HG03039 (cell line): ENCODE results near the gene PSMD3.
A peak's percentile ranks its signal among the peaks of the same experiment; 100 is the strongest.
"Not testable (repeated sequence)": the region's sequence is repeated elsewhere in the genome, so short reads cannot be mapped to it uniquely, and the experiment has no call there.

Experiments used
- ATAC-seq: cut with Tn5 transposase; IDR thresholded peaks from one replicate; pipeline ENCODE4 v1.9.1; 2021; ENCODE audit warnings: mild to moderate bottlenecking, moderate library complexity; ENCODE audit not compliant: unreplicated experiment

The PSMD3 gene

DNA sequence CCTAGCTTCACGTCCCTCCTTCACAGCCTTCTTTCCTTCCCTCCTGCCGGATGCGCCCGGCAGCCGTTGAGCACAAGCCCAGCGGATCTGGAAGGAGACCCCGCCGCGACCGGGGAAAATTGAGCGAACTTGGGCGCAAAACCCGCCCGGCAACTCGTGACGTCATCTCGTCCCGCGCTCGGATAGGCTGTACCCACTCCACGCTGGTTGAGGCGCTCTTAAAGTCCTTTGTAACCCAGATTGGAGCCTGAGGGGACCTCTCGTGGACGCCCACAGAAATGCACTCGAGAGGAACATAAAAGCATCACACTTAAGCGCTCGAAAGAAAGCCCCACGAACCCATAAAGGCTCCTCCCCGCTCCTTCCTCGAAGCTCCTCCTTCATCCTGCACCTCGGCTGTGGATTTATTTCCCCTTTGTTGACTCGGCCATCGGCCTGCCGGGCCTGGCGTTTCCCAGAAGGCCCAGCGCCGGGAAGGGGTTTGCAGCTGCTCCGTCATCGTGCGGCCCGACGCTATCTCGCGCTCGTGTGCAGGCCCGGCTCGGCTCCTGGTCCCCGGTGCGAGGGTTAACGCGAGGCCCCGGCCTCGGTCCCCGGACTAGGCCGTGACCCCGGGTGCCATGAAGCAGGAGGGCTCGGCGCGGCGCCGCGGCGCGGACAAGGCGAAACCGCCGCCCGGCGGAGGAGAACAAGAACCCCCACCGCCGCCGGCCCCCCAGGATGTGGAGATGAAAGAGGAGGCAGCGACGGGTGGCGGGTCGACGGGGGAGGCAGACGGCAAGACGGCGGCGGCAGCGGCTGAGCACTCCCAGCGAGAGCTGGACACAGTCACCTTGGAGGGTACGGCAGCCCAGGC lies at the start of gene PSMD3:
TSS of gene PSMD3 (plus strand) at position 457 of the 856 bp plus-strand sequence. CDS start at position 621, 164 bp downstream.
- ATAC-seq, result peak; percentile 88

- no peak for ATAC-seq
Measured at GRCh38 chr17:39933912-39934311, 46.7 kb upstream of the PSMD3 start.

- no peak for ATAC-seq
Measured at GRCh38 chr17:39934324-39934723, 46.3 kb upstream of the PSMD3 start.

GRCh38 chr17:39935909-39936308 lies 44.7 kb upstream of the PSMD3 start:
- ATAC-seq, result no peak

GRCh38 chr17:39937447-39937846 lies 43.2 kb upstream of the PSMD3 start:
- no peak for ATAC-seq

- ATAC-seq, result no peak
Measured at GRCh38 chr17:39938140-39938869, 42.3 kb upstream of the PSMD3 start.

- ATAC-seq, result no peak
Measured at GRCh38 chr17:39939106-39939505, 41.5 kb upstream of the PSMD3 start.

DNA sequence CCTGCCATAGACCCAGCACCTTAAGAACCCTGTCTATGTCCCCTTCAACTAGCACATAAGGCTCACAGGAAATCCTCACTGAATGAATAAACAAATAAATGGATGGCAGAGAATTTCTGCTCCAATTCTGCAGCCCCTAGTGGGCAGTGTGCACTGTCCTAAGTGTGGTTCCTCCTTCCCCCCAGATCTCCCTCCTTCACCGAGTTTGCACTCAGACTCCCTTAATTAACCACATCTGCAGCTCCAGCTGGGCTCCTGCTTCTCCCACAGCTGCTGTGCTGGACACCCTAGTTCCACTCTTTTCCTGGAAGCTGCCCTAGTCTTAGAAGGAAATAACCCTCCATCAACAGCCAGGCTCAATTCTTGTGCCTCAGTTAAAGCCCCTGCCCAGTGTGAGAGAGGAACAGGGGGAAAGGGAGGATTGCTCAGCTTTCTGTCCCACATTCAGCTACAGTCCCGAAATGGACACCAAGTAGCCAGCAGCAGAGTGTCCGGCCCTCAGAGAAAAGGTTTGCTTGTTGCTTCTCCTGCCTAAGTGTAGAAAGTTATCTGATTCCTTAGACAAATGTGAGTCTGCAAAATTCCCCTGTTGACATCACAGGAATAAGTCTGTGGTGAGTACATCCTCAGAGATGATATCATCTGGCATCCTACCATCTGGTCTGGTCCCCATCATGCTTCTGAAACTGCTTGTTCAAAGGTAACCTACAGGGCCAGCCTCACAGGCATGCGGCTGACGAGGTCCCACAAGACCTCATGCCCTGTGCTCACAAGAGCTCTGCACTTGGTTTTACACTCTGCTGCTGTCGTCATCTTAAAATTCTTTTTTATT lies 40.8 kb upstream of the PSMD3 start:
- no peak for ATAC-seq

GRCh38 chr17:39943702-39944392 lies 36.8 kb upstream of the PSMD3 start:
- ATAC-seq, result no peak

- no peak for ATAC-seq
Measured at GRCh38 chr17:39944393-39944711, 36.3 kb upstream of the PSMD3 start.

DNA sequence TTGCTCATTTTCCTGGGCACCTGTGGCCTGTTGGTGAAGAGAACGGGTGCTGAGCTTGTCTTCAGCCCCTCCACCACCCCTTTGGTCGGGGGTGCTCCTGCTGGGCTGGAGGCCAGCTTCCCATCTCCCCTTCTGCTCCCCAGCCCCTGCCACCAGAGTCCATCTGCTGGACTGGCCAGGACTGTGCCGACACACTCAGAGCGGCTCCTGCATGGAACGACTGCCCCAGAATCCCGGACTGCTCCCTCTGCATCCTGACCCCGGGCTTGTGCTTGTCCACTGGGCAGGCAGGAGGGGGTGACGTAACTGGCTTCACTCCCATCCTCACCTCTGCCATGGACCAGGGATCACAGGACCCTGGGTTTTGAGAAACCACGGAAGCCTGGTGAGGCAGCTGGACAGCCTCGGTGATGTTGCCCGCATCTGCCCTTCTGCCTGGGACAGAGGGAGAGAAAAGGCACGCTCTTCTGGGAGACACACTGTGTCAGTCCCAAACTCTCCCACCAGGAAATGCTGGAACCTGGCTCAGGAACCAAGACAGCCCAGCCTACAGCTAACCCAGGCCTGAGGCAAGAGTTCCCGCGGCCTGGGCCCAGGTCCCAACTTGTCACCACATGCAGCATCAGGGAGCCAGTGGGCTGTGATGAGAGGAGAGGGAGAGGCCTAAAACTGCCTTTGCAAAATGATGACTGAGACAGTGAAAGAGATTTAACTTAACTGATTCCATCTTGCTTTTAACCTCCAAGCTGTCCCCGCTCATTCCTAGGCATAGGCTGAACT lies 33.9 kb upstream of the PSMD3 start:
- no peak for ATAC-seq

GRCh38 chr17:39948489-39948828 lies 32.1 kb upstream of the PSMD3 start:
- ATAC-seq, result not testable (repeated sequence)

DNA sequence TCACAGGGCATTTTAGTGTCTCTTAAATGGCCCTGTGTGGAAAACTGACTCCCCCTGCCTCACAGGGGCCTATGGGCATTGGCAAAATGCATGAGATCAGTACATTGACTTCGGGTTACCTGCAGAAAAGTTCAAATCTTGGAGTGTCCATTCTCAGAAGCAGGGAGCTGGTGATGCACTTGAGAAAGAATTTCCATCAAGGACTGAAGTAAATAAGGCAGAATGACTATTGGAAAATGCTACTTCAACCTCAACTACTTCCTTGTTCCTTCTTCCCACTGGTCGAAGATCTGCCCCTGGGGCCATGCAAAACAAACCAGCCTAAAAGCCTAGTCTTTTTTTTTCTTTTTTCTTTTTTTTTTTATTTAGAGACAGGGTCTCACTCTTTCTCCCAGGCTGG lies 31.6 kb upstream of the PSMD3 start:
- ATAC-seq, result no peak

GRCh38 chr17:39950871-39951348 lies 29.7 kb upstream of the PSMD3 start:
- no peak for ATAC-seq

DNA sequence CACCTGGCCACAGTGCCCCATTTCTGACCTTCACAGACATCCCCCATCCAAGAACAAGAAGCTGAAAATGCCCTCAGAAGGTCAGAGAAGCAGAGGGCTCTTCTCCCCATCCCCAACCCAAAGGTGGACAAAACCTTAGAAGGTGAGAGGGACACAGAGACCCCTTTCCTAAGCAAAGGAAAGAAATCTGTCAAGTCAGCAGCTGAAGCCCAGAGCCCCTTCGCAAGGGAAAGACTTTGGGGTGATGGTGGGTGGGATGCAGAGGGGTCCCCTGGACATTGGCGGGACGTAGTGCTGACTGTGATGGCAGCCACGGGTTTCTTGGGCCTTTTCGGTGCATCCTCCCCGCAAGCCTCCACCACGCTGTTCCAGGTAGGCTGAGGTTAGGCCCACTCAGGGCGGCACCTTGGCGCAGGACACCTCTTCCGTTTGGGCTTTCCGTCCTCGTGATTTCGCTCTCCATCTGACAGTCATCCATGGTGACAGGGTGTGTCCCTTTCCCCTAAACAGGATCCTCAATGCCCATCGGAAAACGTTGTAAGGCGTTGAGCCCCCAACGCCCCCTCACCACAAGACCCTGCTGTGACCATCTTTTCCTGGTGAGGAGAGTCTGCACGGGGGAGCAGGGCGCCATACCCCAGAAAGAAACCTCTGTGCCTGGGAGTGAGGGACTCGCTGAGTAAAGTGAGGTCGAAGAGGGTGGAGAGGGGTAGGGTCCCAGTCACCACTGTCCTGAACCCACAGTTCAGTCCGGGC lies 28.5 kb upstream of the PSMD3 start:
- no peak for ATAC-seq

DNA sequence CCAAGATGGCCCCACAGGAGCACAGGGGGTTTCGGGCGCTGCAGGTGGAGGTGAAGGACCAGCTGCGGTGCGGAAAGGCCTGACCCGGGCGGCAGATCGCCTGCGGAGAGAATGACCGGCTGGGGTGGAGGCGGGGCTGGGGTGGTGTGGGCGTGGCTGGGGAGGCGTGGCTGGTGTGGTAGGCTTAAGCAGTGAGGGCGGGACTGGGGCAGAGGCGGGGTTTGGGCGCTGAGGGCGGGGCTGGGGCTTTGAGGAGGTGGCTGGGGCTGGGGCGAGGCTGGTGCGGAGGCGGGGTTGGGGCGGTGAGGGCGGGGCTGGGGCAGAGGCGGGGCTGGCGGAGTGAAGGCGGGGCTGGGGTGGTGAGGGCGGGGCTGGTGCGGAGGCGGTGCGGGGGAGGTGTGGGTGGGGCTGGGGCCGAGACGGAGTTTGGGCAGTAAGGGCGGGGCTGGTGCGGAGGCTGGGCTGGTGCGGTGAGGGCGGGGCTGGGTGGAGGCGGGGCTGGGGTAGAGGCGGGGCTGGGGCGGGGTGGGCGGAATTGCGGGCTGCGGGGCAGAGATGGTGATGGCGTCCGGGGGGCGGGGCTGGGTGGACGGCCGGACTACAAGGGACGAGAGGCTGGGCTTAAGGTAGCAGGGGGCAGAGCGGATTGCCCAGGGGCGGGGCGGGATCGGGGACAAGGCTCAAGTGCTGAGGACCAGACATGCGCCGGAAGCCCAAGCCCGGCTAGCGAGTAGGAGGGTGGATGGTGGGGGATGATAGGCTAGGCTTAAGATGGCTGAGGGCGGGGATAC lies 27.7 kb upstream of the PSMD3 start:
- peak; percentile 62 for ATAC-seq

- no peak for ATAC-seq
Measured at GRCh38 chr17:39953471-39953888, 27.1 kb upstream of the PSMD3 start.

GRCh38 chr17:39954876-39955275 lies 25.7 kb upstream of the PSMD3 start:
- ATAC-seq, result no peak
